ENCODE results near the gene WASHC4.
"Not testable (repeated sequence)": the region's sequence is repeated elsewhere in the genome, so short reads cannot be mapped to it uniquely, and the experiment has no call there.

Gene WASHC4

GRCh38 chr12:105166736-105167135 is 59.2 kb downstream of the WASHC4 start:
- no peak overlapping the region for H3K4me3 Mint-ChIP-seq
- no peaks in the 10 kb centered on the region for H3K4me1 Mint-ChIP-seq (ENCODE audit: low read depth)
- H3K9me3 Mint-ChIP-seq, result no peaks in the 10 kb centered on the region
- H3K27ac Mint-ChIP-seq, result peak overlapping the region; percentile 11
- no peaks in the 10 kb centered on the region for H3K27me3 Mint-ChIP-seq (ENCODE audit: low read depth)
- peaks cover 38% of the 10 kb centered on the region for H3K36me3 Mint-ChIP-seq (ENCODE audit: low read depth)

GRCh38 chr12:105167346-105167745 is 59.8 kb downstream of the WASHC4 start:
- no peaks in the 10 kb centered on the region for H3K9me3 Mint-ChIP-seq
- H3K27ac Mint-ChIP-seq, result no peak overlapping the region
- no peak overlapping the region for H3K4me3 Mint-ChIP-seq
- H3K36me3 Mint-ChIP-seq (ENCODE audit: low read depth), result peaks cover 36% of the 10 kb centered on the region
- no peaks in the 10 kb centered on the region for H3K27me3 Mint-ChIP-seq (ENCODE audit: low read depth)
- H3K4me1 Mint-ChIP-seq (ENCODE audit: low read depth), result no peaks in the 10 kb centered on the region

- no peak overlapping the region for H3K4me3 Mint-ChIP-seq
- H3K27ac Mint-ChIP-seq, result no peak overlapping the region
- peaks cover 36% of the 10 kb centered on the region for H3K36me3 Mint-ChIP-seq (ENCODE audit: low read depth)
- H3K27me3 Mint-ChIP-seq (ENCODE audit: low read depth), result no peaks in the 10 kb centered on the region
- no peaks in the 10 kb centered on the region for H3K9me3 Mint-ChIP-seq
- no peaks in the 10 kb centered on the region for H3K4me1 Mint-ChIP-seq (ENCODE audit: low read depth)
Observed at GRCh38 chr12:105168006-105168405, 60.5 kb downstream of the WASHC4 start.

- Mint-ChIP-seq H3K27ac (no peak overlapping the region), H3K9me3 (no peaks in the 10 kb centered on the region), H3K36me3 (ENCODE audit: low read depth) (peaks cover 23% of the 10 kb centered on the region), H3K27me3 (ENCODE audit: low read depth) (no peaks in the 10 kb centered on the region), H3K4me3 (no peak overlapping the region), H3K4me1 (ENCODE audit: low read depth) (no peaks in the 10 kb centered on the region)
Observed at GRCh38 chr12:105170139-105170538, 62.6 kb downstream of the WASHC4 start.

GRCh38 chr12:105171691-105172436 is 64.3 kb downstream of the WASHC4 start:
- Mint-ChIP-seq H3K27ac (no peak overlapping the region), H3K27me3 (ENCODE audit: low read depth) (no peaks in the 10 kb centered on the region), H3K4me3 (no peak overlapping the region), H3K9me3 (no peaks in the 10 kb centered on the region), H3K4me1 (ENCODE audit: low read depth) (peaks cover 2% of the 10 kb centered on the region), H3K36me3 (ENCODE audit: low read depth) (peaks cover 28% of the 10 kb centered on the region)

GRCh38 chr12:105175397-105175990 is 68.0 kb downstream of the WASHC4 start:
- peaks cover 4% of the 10 kb centered on the region for H3K4me1 Mint-ChIP-seq (ENCODE audit: low read depth)
- no peak overlapping the region for H3K27ac Mint-ChIP-seq
- H3K4me3 Mint-ChIP-seq, result no peak overlapping the region
- no peaks in the 10 kb centered on the region for H3K27me3 Mint-ChIP-seq (ENCODE audit: low read depth)
- H3K36me3 Mint-ChIP-seq (ENCODE audit: low read depth), result peaks cover 32% of the 10 kb centered on the region
- peaks cover 11% of the 10 kb centered on the region for H3K9me3 Mint-ChIP-seq

- no peak overlapping the region for H3K27ac Mint-ChIP-seq
- peaks cover 48% of the 10 kb centered on the region for H3K36me3 Mint-ChIP-seq (ENCODE audit: low read depth)
- H3K4me1 Mint-ChIP-seq (ENCODE audit: low read depth), result peaks cover 5% of the 10 kb centered on the region
- no peak overlapping the region for H3K4me3 Mint-ChIP-seq
- no peaks in the 10 kb centered on the region for H3K27me3 Mint-ChIP-seq (ENCODE audit: low read depth)
- peaks cover 16% of the 10 kb centered on the region for H3K9me3 Mint-ChIP-seq
Observed at GRCh38 chr12:105177208-105177607, 69.7 kb downstream of the WASHC4 start.

GRCh38 chr12:105179114-105179513 is 71.6 kb downstream of the WASHC4 start:
- Mint-ChIP-seq H3K9me3 (peaks cover 16% of the 10 kb centered on the region), H3K36me3 (ENCODE audit: low read depth) (peaks cover 64% of the 10 kb centered on the region)
- H3K4me3 Mint-ChIP-seq; H3K27me3 Mint-ChIP-seq (ENCODE audit: low read depth); H3K4me1 Mint-ChIP-seq (ENCODE audit: low read depth); H3K27ac Mint-ChIP-seq: not testable (repeated sequence)

GRCh38 chr12:105183406-105183805 is 75.9 kb downstream of the WASHC4 start:
- H3K4me3 Mint-ChIP-seq; H3K27me3 Mint-ChIP-seq (ENCODE audit: low read depth); H3K27ac Mint-ChIP-seq; H3K4me1 Mint-ChIP-seq (ENCODE audit: low read depth): not testable (repeated sequence)
- peaks cover 16% of the 10 kb centered on the region for H3K9me3 Mint-ChIP-seq
- H3K36me3 Mint-ChIP-seq (ENCODE audit: low read depth), result peaks cover 74% of the 10 kb centered on the region

- H3K27ac Mint-ChIP-seq; H3K27me3 Mint-ChIP-seq (ENCODE audit: low read depth); H3K4me3 Mint-ChIP-seq; H3K4me1 Mint-ChIP-seq (ENCODE audit: low read depth): not testable (repeated sequence)
- Mint-ChIP-seq H3K36me3 (ENCODE audit: low read depth) (peaks cover 77% of the 10 kb centered on the region), H3K9me3 (peaks cover 16% of the 10 kb centered on the region)
Observed at GRCh38 chr12:105183976-105184375, 76.4 kb downstream of the WASHC4 start.

GRCh38 chr12:105189293-105189692 is 81.8 kb downstream of the WASHC4 start:
- H3K4me3 Mint-ChIP-seq, result no peak overlapping the region
- H3K4me1 Mint-ChIP-seq (ENCODE audit: low read depth), result no peaks in the 10 kb centered on the region
- peaks cover 53% of the 10 kb centered on the region for H3K36me3 Mint-ChIP-seq (ENCODE audit: low read depth)
- no peaks in the 10 kb centered on the region for H3K27me3 Mint-ChIP-seq (ENCODE audit: low read depth)
- H3K9me3 Mint-ChIP-seq, result no peaks in the 10 kb centered on the region
- H3K27ac Mint-ChIP-seq, result no peak overlapping the region

GRCh38 chr12:105190530-105190929 is 83.0 kb downstream of the WASHC4 start:
- Mint-ChIP-seq H3K36me3 (ENCODE audit: low read depth) (peaks cover 41% of the 10 kb centered on the region), H3K27me3 (ENCODE audit: low read depth) (no peaks in the 10 kb centered on the region), H3K4me3 (no peak overlapping the region), H3K9me3 (no peaks in the 10 kb centered on the region), H3K4me1 (ENCODE audit: low read depth) (no peaks in the 10 kb centered on the region), H3K27ac (no peak overlapping the region)

GRCh38 chr12:105192624-105193225 is 85.2 kb downstream of the WASHC4 start:
- Mint-ChIP-seq H3K27me3 (ENCODE audit: low read depth) (no peaks in the 10 kb centered on the region), H3K4me3 (no peak overlapping the region), H3K9me3 (no peaks in the 10 kb centered on the region), H3K27ac (no peak overlapping the region), H3K36me3 (ENCODE audit: low read depth) (peaks cover 43% of the 10 kb centered on the region), H3K4me1 (ENCODE audit: low read depth) (no peaks in the 10 kb centered on the region)

- Mint-ChIP-seq H3K27ac (no peak overlapping the region), H3K36me3 (ENCODE audit: low read depth) (peaks cover 28% of the 10 kb centered on the region), H3K4me1 (ENCODE audit: low read depth) (no peaks in the 10 kb centered on the region), H3K4me3 (no peak overlapping the region), H3K27me3 (ENCODE audit: low read depth) (no peaks in the 10 kb centered on the region), H3K9me3 (no peaks in the 10 kb centered on the region)
Observed at GRCh38 chr12:105194947-105195346, 87.4 kb downstream of the WASHC4 start.

- peaks cover 22% of the 10 kb centered on the region for H3K36me3 Mint-ChIP-seq (ENCODE audit: low read depth)
Observed at GRCh38 chr12:105196090-105196489, 88.6 kb downstream of the WASHC4 start.

More at GRCh38 chr12:105196090-105196489, 88.6 kb downstream of the WASHC4 start:
- H3K27ac Mint-ChIP-seq, result no peak overlapping the region
- H3K27me3 Mint-ChIP-seq (ENCODE audit: low read depth), result no peaks in the 10 kb centered on the region
- no peak overlapping the region for H3K4me3 Mint-ChIP-seq
- H3K4me1 Mint-ChIP-seq (ENCODE audit: low read depth), result no peaks in the 10 kb centered on the region
- no peaks in the 10 kb centered on the region for H3K9me3 Mint-ChIP-seq

Measured in T-helper 1 cell treated with Interleukin-12 subunit alpha and Interleukin-12 subunit beta and Interleukin-4 antibody, amounts not matched to agents 30 μg/mL and 1 μg/mL, for 36 hours (primary cell).